Measurements from ENCODE around the gene BSG.
"Not testable (repeated sequence)": the region's sequence is repeated elsewhere in the genome, so short reads cannot be mapped to it uniquely, and the experiment has no call there.

Gene BSG

GRCh38 chr19:589693-590395, 17.4 kb downstream of the BSG start, which contains the start of gene HCN2:
HCN2 (plus strand) TSS chr19:589881; CDS start chr19:589946, 65 bp downstream.
- no peak for DNase-seq

GRCh38 chr19:590396-590745, 18.0 kb downstream of the BSG start:
- DNase-seq: no peak

GRCh38 chr19:590750-591098, 18.3 kb downstream of the BSG start:
- no peak for DNase-seq

- no peak for DNase-seq
These were observed 18.9 kb downstream of the BSG start for GRCh38 chr19:591099-591958.

GRCh38 chr19:592101-592500, 19.7 kb downstream of the BSG start:
- DNase-seq: no peak

GRCh38 chr19:593055-593454, 20.7 kb downstream of the BSG start:
- no peak for DNase-seq

GRCh38 chr19:593505-593904, 21.1 kb downstream of the BSG start:
- DNase-seq: no peak

GRCh38 chr19:594265-594870, 22.0 kb downstream of the BSG start:
- no peak for DNase-seq

- DNase-seq: no peak
These were observed 23.2 kb downstream of the BSG start for GRCh38 chr19:595326-596262.

- no peak for DNase-seq
These were observed 23.9 kb downstream of the BSG start for GRCh38 chr19:596263-596655.

- DNase-seq: no peak
These were observed 25.3 kb downstream of the BSG start for GRCh38 chr19:597406-598315.

GRCh38 chr19:601310-601709, 28.9 kb downstream of the BSG start:
- DNase-seq: no peak

- no peak for DNase-seq
These were observed 29.4 kb downstream of the BSG start for GRCh38 chr19:601790-602189.

GRCh38 chr19:602391-603301, 30.2 kb downstream of the BSG start:
- no peak for DNase-seq

GRCh38 chr19:603302-603639, 30.9 kb downstream of the BSG start:
- DNase-seq: not testable (repeated sequence)

GRCh38 chr19:603779-604178, 31.4 kb downstream of the BSG start:
- DNase-seq: not testable (repeated sequence)

GRCh38 chr19:604355-604754, 32.0 kb downstream of the BSG start:
- peak; percentile 20 for DNase-seq

GRCh38 chr19:605061-605971, 32.9 kb downstream of the BSG start:
- DNase-seq: not testable (repeated sequence)

- DNase-seq: no peak
These were observed 35.1 kb downstream of the BSG start for GRCh38 chr19:607301-608154.

Measured in stimulated activated CD4-positive, alpha-beta T cell treated with anti-CD3 and anti-CD28 coated beads, Interleukin-4, amount 100 ng/mL, for 1 hour (primary cell).